H1 (cell line): ENCODE measurements around the gene ZNF202. TPM values are rescaled to one million over a fixed set of nuclear protein-coding genes. Genes with fewer than 3 reads are reported as not detected.

Source experiments
- ATF2 ChIP-seq: IDR thresholded peaks from 2 replicates; pipeline ENCODE4 v1.6.1; 2012; ENCODE audit warnings: low read length, inconsistent platforms
- BCL11A ChIP-seq, 2 experiments: IDR thresholded peaks; one replicate each; pipeline ENCODE4 v1.6.1; 2011; ENCODE audit warnings: low read depth in 2 of 2, low read length in 2 of 2, mild to moderate bottlenecking in 2 of 2
- CBX8 ChIP-seq: fragments of 300-800, 300-1000 bp; sonication (generic); IDR thresholded peaks from 2 replicates; pipeline ENCODE4 v1.7.1; 2016; ENCODE audit warnings: low read depth, low read length, borderline replicate concordance
- CHD7 ChIP-seq: fragments of 300-600 bp; sonication (generic); IDR thresholded peaks from 2 replicates; pipeline ENCODE4 v1.7.1; 2012; ENCODE audit warnings: low read length, moderate library complexity, mild to moderate bottlenecking, inconsistent platforms; ENCODE audit not compliant: insufficient replicate concordance
- CREB1 ChIP-seq: IDR thresholded peaks from 2 replicates; pipeline ENCODE4 v1.6.1; 2012; ENCODE audit warnings: inconsistent platforms
- GTF2F1 ChIP-seq: IDR thresholded peaks from 2 replicates; pipeline ENCODE4 v1.6.1; 2012; ENCODE audit warnings: low read depth, low read length, improper control_type of control experiment, borderline replicate concordance
- HDAC6 ChIP-seq: IDR thresholded peaks from one replicate; pipeline ENCODE4 v1.7.1; 2012; ENCODE audit warnings: low read depth, mild to moderate bottlenecking, inconsistent platforms, low read length, moderate library complexity
- KDM4A ChIP-seq: IDR thresholded peaks from one replicate; pipeline ENCODE4 v1.7.1; 2012; ENCODE audit warnings: low read depth, mild to moderate bottlenecking, moderate library complexity, low read length, inconsistent platforms; ENCODE audit not compliant: severe bottlenecking
- TCF12 ChIP-seq: IDR thresholded peaks from 2 replicates; pipeline ENCODE4 v1.6.1; 2011; ENCODE audit warnings: low read depth, mild to moderate bottlenecking, low read length
- TEAD4 ChIP-seq: IDR thresholded peaks from 2 replicates; pipeline ENCODE4 v1.6.1; 2012; ENCODE audit warnings: low read depth, low read length, inconsistent platforms, mixed read lengths
- polyA plus RNA-seq, 7 experiments: library from polyadenylated mRNA; depleted of rRNA in 3 of 7; stranded (reverse) in 5 of 7; unstranded in 2 of 7; fragments of >200 nt in 5 of 7; fragments of 200-250 nt in 2 of 7; gene quantifications; 1 replicate in 5 of 7; 2 replicates in 1 of 7; 4 replicates in 1 of 7; pipeline versions ENCODE4 v1.2.1 to v1.2.3, GENCODE V29; 2011 to 2013; ENCODE audit warnings: missing spikeins in 2 of 7, mixed read lengths in 2 of 7
- total RNA-seq: library from RNA; stranded (reverse); fragmentation: NEBNext Ultra II Directional; extraction: Animal tissue kit (Norgen Biotek cat#: 25700); gene quantifications from 2 replicates; pipeline ENCODE4 v1.2.1, GENCODE V29; 2021

The ZNF202 gene
- total and polyA plus RNA-seq, 2 of the 8 experiments (the other 6 are each of a cell fraction or from before 2014, with no cell fraction given), result 14.1 to 33.9 TPM

DNA sequence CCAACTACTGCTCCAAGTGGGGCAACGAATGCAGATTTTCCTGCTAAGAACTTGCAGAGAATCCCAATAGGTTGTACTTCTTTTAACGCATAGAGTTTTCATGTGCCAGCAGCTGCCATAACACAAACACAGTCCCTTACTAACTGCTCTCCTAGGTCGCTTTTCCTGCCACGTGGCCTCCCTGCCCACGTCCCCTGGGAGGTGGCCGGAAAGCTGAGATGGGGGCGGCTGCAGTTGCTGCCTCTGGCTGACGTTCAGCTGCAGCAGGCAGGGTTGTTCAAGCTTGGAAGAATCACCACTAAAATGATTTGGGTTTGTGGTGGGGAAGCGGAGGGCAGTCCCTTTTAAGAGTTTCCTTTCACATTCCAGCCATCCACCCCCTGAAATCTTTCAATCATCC is 39.3 kb downstream of the ZNF202 start (continued):
- TF ChIP-seq CHD7 (no peak), TEAD4 (no peak), HDAC6 (no peak), TCF12 (no peak), BCL11A (IDR thresholded peaks at IDR 0.05; ENCODE audit: low read depth in 2 of 2, low read length in 2 of 2) (no peak), KDM4A (no peak), CBX8 (no peak), GTF2F1 (no peak), CREB1 (no peak), ATF2 (no peak)
